Fibroblast of upper back skin (primary cell): ENCODE data around the gene CLEC4E.
"Not testable (repeated sequence)": the region's sequence is repeated elsewhere in the genome, so short reads cannot be mapped to it uniquely, and the experiment has no call there.

Experiments used
- DNase-seq: peaks from one replicate; pipeline ENCODE4 v3.0.0-alpha.2; 2013

The CLEC4E gene

DNA sequence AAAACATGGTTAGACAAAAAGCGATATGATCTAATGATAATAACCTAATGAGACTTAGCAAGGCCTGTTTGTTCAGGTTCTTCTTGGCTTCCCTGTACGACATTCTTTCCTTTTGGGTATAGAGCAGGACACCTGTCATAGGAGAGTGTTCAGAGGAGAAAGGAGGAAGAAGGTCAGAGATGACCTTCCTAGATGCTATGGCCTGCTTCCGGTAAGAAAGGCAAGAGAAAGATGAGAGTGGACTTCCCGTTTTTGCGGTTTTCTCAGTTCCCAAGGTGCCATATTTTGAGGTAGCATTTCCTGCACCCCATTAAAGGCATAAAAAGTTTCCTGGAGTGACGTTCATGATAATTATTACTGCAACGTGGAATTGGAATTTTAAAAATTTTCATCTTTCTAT is 8.7 kb downstream of the CLEC4E start:
- no peak for DNase-seq

DNA sequence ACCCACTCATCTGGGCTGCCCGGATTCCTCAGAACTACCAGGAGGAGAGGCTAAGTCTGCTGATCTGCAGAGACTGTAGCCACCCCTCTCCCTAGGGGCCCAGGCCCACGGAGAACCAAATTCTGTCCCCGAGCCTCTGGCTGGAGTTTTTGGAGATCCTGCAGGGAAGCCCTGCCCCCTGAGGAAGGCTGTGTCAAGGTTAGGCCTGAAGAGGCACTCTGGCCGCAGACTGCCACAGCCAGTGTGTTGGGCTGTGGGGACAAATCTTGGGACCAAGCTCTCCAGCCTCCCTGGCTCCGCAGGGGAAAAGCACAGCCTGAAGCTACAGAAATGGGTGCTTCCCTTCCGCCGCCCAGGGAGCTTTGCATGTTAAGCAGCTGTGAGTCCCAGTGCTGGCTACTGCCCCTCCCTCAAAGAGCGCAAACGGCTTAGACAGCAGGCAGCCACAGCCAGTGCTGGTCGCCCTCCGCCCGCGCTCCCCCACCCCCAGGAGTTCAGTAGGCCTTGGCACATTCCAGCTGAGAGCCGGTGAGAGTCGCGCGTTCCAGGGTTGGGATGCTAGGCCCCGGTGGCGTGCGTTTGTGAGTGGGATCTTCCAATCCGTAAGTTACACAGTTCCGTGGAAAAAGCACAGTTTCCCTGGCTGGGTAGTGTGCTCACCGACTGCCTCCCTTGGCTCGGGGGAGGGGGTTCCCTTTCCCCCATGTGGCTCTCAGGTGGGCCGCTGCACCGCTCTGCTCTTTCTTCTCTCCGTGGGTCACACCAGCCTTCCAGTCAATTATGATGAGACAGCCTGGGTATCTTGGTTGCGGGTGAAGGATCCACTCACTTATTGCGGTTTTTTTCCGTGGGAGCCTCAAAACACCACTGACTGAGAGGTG is 13.2 kb downstream of the CLEC4E start:
- DNase-seq, result no peak

DNA sequence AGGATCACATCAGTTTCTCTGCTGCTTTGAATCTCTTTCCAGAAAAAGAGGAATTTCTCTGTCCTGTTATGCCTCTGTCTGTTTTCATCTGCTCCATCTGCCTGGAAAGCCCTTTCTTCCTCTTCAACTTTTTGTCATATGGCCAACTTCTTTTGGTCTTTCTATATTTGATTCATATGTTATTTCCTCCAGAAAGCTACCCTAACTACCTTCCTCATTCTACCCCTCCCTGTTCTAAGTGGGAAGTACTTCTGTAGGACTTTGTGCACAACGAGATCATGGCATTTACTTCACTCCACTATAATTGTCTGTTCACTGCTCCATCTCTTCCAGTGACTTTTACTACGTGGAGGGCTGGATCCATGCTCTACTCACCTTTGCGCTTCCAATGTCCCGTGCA is 21.5 kb downstream of the CLEC4E start:
- DNase-seq, result no peak

DNA sequence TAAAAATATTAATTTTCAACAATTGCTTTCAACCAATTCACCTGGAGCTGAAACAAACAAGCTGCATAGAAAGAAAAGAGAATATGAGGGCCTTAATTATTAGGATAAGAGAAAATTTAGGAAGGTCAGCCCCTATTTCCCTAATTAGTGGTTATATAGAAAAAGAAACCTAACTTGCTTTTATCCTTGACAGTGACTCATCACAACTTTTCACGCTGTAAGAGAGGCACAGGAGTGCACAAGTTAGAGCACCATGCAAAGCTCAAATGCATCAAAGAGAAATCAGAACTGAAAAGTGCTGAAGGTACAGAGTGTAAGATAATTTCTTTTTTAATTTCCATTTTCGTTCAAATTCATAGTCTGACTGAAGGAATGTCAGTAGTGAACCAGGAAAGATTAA is 22.7 kb downstream of the CLEC4E start:
- DNase-seq, result no peak

DNA sequence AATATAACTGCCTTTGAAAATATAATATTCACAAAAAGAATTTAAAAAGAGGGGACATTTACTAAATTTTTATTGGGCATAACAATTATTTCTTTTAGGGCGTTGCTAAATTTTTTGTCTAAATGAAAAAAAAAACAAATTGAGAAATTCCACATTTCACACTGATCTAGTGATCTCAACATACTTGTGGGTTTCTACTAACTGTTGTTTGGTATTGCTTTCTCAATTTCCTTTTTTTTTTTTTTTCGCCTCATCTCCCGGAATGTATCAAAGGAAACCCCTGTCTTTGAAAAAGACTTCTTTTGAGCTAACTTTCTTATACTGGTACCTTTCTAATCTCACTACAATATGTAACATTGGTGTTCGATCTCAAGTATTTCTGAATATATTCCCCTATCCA is 27.4 kb downstream of the CLEC4E start, which contains the start of gene CLEC4D:
Gene CLEC4D (plus strand): TSS at position 248 of the 400 bp plus-strand sequence. CDS start 230 bp downstream, outside the sequence.
- no peak for DNase-seq

GRCh38 chr12:8508910-8509841 is 31.5 kb downstream of the CLEC4E start:
- DNase-seq, result no peak

GRCh38 chr12:8508223-8508622 is 32.5 kb downstream of the CLEC4E start:
- no peak for DNase-seq

DNA sequence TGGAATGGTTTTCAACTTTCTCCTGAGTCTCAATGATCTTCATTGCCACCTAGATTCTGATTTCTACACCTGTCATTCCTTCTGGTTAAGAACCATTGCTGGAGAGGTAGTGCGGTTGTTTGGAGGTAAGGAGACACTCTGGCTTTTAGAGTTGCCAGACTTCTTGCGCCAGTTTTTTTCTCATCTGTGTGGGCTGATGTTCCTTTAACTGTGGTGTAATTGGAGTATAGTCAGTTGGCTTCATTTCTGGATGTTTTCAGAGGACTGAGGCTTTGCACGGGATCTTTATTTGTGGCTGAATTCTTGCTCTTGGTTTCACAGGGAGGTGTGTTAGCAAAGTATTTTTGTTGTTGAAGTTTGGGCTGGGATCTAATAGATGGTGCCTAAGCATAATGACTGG is 33.1 kb downstream of the CLEC4E start:
- DNase-seq, result no peak

- DNase-seq, result no peak
Measured at GRCh38 chr12:8504351-8504750, 36.4 kb downstream of the CLEC4E start.

DNA sequence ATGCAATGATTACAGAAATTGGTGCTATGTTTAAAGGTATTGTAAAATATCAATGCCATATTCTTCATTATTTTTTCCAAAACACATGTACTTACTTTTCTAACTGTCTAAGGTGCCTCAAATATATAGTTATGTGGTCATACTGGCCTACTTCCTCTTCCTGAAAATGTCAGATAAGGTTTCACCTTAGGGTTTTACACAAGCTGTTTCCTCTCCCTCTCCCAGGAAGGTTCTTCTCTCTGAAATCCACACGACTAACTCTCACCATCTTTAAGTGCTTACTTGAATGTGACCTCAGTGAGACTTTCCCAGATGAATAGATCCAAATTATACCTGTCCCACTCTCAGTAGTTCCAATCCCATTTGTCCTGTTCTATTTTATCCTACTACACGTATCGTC is 39.0 kb downstream of the CLEC4E start:
- DNase-seq, result no peak

GRCh38 chr12:8499616-8500015 is 41.1 kb downstream of the CLEC4E start:
- DNase-seq, result no peak

DNA sequence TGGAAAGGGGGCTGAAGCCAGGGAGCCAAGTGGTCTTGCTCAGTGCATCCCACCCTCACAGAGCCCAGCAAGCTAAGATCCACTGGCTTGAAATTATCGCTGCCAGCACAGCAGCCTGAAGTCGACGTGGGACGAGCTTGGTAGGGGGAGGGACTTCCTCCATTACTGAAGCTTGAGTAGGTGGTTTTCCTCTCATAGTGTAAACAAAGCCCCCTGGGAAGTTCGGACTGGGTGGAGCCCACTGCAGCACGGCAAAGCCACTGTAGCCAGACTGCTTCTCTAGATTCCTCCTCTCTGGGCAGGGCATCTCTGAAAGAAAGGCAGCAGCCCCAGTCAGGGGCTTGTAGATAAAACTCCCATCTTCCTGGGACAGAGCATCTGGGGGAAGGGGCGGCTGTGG is 44.6 kb downstream of the CLEC4E start:
- DNase-seq, result not testable (repeated sequence)

DNA sequence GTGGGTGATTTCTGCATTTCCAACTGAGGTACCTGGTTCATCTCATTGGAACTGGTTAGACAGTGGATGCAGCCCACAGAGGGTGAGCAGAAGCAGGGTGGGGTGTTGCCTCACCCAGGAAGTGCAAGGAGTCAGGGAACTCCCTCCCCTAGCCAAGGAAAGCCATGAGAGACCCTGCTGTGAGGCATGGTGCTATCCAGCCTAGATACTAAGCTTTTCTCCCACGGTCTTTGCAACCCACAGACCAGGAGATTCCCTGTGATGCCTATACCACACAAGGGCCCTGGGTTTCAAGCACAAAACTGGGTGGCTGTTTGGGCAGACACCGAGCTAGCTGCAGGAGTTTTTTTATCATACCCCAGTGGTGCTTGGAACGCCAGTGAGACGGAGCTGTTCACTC is 45.0 kb downstream of the CLEC4E start:
- DNase-seq, result not testable (repeated sequence)

DNA sequence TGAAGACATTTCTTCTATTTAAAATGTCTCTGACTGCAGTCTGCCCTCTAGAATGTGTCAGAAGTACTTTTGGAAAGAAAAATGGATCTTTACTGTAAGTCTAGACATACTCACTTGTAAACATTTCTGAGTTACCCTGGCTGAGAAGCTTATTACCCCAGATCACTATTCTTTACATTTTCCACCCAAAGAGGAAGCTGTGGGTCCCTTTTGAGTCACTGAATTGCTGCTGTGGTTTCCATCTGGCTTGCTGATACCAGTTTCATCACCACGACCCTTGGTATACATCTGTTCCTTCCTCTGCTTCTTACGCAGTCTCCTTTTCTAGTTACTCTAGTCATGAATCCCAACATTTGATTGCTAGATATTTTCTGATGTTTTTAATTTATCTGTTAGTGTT is 47.6 kb downstream of the CLEC4E start:
- DNase-seq, result no peak

DNA sequence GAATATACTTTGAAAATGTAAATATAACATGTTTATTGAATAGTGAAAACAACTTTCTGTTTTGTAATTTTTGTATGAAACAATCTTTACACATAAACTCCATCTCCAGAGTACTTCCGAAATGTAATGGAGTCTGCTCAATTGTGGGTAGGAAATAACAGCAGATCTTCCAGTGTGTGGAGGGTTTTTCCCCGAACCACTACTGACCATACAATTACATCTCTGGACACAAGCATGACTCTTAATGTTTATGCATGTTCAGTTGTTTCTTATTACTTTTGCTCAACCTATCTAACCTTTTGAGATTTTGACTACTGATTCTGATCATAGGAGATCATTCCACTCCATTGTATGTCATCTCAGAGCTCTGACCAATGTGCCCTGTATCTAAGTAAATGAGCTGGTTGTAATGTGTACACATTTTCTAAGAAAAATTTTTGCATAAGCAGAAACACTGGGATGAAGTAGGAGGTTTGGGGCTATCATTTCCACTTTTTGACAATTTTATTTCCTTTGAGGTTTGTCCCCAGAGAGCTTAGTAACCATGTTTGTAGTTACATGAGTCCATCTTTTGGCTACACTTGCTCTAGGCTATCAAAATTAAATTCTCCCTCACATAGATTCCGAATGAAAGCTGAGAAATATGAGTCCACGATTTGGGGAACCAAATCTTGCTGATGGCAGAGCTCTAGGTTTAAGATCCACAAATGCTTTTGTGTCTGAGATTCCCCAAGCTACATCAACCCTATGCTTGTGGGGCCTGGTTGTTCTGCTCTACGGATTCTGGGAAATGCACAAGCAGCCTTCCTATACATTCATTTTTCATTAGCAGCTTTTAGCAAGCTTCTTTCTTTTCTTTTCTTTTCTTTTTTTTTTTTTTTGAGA is 48.8 kb downstream of the CLEC4E start:
- DNase-seq, result no peak
